ACHN (cell line): Measurements from ENCODE around the gene BTBD19.
"Not testable (repeated sequence)": the region's sequence is repeated elsewhere in the genome, so short reads cannot be mapped to it uniquely, and the experiment has no call there.

Experiments used
- DNase-seq: peaks from one replicate; pipeline ENCODE4 v3.0.0-alpha.2; 2015
- in situ Hi-C: cut with HindIII; loops from 2 replicates; pipeline ENCODE4 v1.10.0; 2017; ENCODE audit warnings: low sequenced_read_pairs, low pct_ligation_motif_present, low pct_unique_long_range_greater_than_20kb

The BTBD19 gene

GRCh38 chr1:44822131-44822701 is 13.9 kb downstream of the BTBD19 start:
- in situ Hi-C loops = no loop called here
- DNase-seq = no peak

GRCh38 chr1:44822981-44823451 is 14.7 kb downstream of the BTBD19 start:
- in situ Hi-C loops = no loop called here

DNA sequence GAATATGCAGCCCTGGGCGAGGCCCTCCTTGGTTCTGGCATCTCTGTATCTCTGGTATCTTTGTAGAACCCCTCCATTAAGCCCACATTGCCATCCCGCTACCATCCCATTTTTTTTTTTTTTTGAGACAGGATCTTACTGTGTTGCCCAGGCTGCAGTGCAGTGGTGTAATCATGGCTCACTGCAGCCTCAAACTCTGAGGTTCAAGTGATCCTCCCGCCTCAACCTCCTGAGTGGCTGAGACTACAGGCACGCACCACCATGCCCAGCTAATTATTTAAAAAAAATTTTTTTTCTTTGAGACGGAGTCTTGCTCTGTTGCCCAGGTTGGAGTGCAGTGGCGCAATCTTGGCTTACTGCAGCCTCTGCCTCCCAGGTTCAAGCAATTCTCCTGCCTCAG is 16.1 kb downstream of the BTBD19 start:
- DNase-seq, in situ Hi-C loops: not testable (repeated sequence)

More at GRCh38 chr1:44822981-44823451, 14.7 kb downstream of the BTBD19 start:
- no peak for DNase-seq

GRCh38 chr1:44826375-44827196 is 18.3 kb downstream of the BTBD19 start:
- in situ Hi-C loops = no loop called here
- DNase-seq = no peak

- in situ Hi-C loops = no loop called here
- no peak for DNase-seq
These were observed 19.1 kb downstream of the BTBD19 start for GRCh38 chr1:44827197-44828002.

DNA sequence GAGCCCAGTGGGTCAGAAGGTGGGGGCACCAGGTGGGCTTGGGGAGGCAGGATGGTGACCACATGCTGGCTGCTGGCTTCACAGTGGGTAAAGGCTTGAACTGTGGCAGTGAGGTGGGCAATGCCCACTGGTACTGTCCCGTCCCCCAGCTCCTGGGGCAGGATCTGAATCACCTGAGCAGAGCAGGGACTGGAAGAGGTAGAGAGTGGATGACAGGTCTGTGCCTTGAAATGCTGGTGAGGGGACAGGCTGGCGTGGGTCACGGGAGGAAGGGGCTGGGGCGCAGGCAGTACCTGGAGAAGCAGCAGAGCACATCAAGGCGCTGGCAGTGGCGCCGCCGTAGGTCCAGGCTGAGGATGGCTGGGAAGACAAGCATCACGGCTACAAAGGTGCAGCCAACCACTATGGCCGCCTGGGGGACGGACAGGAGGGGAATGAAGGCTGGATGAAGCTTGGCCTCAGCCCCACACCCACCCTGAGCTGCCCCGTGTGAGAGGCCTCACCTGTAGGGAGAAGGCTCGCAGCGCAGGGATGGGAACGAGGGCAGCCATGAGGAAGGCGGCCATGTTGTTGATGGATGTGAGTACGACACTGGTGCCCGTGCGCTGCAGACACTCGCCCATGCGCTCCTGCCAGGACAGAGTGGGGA is 19.8 kb downstream of the BTBD19 start:
- in situ Hi-C loops = no loop called here
- DNase-seq = no peak

- no peak for DNase-seq
These were observed 20.6 kb downstream of the BTBD19 start for GRCh38 chr1:44828841-44829440.

GRCh38 chr1:44829506-44830384 is 21.4 kb downstream of the BTBD19 start:
- in situ Hi-C loops = no loop called here
- DNase-seq = no peak

More at GRCh38 chr1:44828841-44829440, 20.6 kb downstream of the BTBD19 start:
- in situ Hi-C loops = no loop called here

DNA sequence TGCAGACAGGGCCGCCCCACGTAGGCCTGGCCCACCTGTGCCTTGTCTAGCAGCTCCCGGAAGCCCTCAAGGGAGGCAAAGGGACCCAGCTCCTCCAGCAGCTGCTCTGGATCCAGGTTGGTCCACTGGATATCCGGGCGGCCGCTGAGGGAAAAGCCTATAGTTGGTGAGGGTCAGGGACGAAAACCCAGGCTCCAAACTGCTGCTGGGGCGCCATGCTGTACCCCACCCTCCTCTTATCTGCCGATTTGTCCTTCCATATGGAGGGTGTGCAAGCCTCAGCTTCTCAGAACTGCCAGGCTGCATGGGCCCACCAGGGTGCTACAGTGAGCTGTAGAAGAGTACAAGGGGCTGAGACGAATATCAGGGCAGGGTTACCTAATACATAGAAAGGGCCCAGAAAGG is 22.6 kb downstream of the BTBD19 start:
- DNase-seq = no peak
- in situ Hi-C loops = no loop called here

DNA sequence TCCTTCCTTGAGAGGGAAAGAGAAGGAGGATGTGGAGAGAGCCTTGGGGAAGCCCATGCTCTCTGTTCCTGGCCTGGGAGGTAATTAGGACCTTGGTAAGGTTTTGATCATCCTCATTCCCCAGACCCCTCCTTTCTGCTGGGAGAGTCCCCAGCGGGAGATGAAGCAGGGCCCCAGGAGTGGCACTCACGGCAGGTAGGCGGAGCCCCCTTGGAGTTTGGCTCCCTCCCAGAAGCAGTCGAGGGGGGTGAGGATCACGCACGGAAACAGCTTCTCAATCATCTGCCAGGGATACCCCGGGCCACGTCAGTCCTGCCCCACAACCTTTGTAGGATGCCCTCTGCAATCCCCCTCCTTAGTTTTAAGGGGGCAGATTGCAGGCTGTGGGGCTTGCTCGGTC is 23.2 kb downstream of the BTBD19 start:
- no peak for DNase-seq
- in situ Hi-C loops = no loop called here

DNA sequence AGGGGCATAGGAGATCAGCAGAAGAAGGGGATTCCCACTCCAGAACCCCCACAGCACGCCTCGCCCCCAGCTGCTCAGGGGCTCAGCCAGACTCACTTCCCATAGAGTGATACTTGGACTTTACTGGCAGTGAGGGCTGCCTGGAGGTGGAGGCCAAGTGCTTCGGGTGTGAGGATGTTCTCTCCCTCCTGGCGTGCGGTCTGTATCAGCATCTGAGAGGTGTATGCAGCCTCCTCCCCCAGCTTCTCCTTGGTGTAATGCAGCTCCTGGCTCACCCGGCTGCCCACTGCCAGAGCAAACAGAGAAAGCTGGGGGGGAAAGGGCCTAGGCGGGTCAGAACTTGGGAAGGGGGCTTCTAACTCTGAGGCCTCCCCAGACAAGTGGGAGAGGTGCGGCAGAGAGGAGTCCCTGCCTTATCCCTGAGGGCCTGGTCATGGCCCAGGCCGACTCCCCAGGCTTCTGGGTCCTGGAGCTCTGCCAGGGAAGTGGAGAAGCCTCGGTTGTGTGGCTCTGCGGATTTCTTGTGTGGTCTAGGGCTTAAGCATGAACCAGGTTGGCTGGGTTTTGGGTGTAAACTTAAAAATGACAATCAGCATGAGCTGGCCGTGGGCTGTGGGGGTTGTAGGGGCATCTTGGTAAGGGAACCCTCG is 23.9 kb downstream of the BTBD19 start:
- no peak for DNase-seq
- in situ Hi-C loops = no loop called here

GRCh38 chr1:44834328-44834727 is 26.0 kb downstream of the BTBD19 start:
- no peak for DNase-seq
- in situ Hi-C loops = no loop called here

GRCh38 chr1:44835738-44836675 is 27.7 kb downstream of the BTBD19 start:
- in situ Hi-C loops = no loop called here
- DNase-seq = peak; percentile 72

DNA sequence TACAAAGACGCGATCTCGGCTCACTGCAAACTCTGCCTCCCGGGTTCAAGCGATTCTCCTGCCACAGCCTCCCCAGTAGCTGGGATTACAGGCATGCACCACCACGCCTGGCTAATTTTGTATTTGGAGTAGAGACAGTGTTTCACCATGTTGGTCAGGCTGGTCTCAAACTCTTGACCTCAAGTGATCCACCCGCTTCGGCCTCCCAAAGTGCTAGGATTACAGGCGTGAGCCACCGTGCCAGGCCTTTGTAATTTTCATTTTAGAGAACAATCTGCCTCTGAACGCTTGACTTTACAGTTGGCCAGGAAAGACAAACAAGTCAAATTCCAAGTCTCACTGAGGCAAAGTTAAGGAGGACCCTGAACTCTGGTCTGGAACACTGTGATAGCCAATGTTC is 30.0 kb downstream of the BTBD19 start:
- DNase-seq, in situ Hi-C loops: not testable (repeated sequence)

- in situ Hi-C loops = no loop called here
These were observed 31.3 kb downstream of the BTBD19 start for GRCh38 chr1:44839576-44839975.

GRCh38 chr1:44842486-44842861 is 34.2 kb downstream of the BTBD19 start:
- in situ Hi-C loops = no loop called here
- no peak for DNase-seq

More at GRCh38 chr1:44839576-44839975, 31.3 kb downstream of the BTBD19 start:
- no peak for DNase-seq
